PC-3 (cell line): ENCODE measurements around the gene FGF11. TPM values are rescaled to one million over a fixed set of nuclear protein-coding genes. Genes with fewer than 3 reads are reported as not detected.

ENCODE experiments used
- ATAC-seq: fragments of 200-7000 bp; cut with Tn5 transposase; 2 replicates; pipeline ENCODE4 v1.9.1; 2020; ENCODE audit warnings: mild to moderate bottlenecking, moderate library complexity
- BruUV-seq: library from RNA; stranded (reverse); fragments of 400-500 nt; replicated peaks from 2 replicates; lab custom pipeline; 2021; lab: Mats Ljungman, UMichigan
- CTCF ChIA-PET: fragments of 300-600 bp; sonication (Branson Sonifier 250); formaldehyde crosslinking; loops from one replicate; lab custom pipeline; 2022; ENCODE audit warnings: antibody characterized with exemption; lab: Charles Lee
- POLR2A ChIA-PET: fragments of 300-600 bp; sonication (Branson Sonifier 250); formaldehyde crosslinking; loops from one replicate; lab custom pipeline; 2022; ENCODE audit warnings: antibody characterized with exemption; ENCODE audit not compliant: unreplicated experiment; lab: Charles Lee
- DNase-seq: peaks from one replicate; pipeline ENCODE4 v3.0.0-alpha.2; 2015
- H2AFZ ChIP-seq: fragments of 300-600 bp; sonication (generic); 2 replicates; pipeline ENCODE4 v1.6.0; 2016; ENCODE audit warnings: antibody characterized with exemption, low read length
- H3F3A ChIP-seq: fragments of 300-600 bp; sonication (generic); one replicate; pipeline ENCODE4 v1.6.0; 2017; ENCODE audit warnings: antibody characterized with exemption, low read length, control low read depth, mild to moderate bottlenecking; ENCODE audit not compliant: unreplicated experiment
- H3K27ac ChIP-seq: fragments of 300-600 bp; sonication (generic); 2 replicates; pipeline ENCODE4 v1.5.1; 2016; ENCODE audit warnings: mild to moderate bottlenecking, low read length
- H3K27me3 ChIP-seq: fragments of 300-600 bp; sonication (generic); 2 replicates; pipeline ENCODE4 v1.6.1; 2016; ENCODE audit warnings: low read length, mixed read lengths
- H3K36me3 ChIP-seq: fragments of 300-600 bp; sonication (generic); 2 replicates; pipeline ENCODE4 v1.6.1; 2016; ENCODE audit warnings: low read depth, mixed run types, low read length, mixed read lengths
- H3K4me1 ChIP-seq: fragments of 300-600 bp; sonication (generic); 2 replicates; pipeline ENCODE4 v1.5.1; 2016; ENCODE audit warnings: low read length; ENCODE audit not compliant: insufficient read depth
- H3K4me2 ChIP-seq: fragments of 300-600 bp; sonication (generic); 2 replicates; pipeline ENCODE4 v1.6.0; 2016; ENCODE audit warnings: low read length
- H3K4me3 ChIP-seq: fragments of 300-600 bp; sonication (generic); 2 replicates; pipeline ENCODE4 v1.5.1; 2016; ENCODE audit warnings: mild to moderate bottlenecking, low read length, mixed read lengths
- H3K79me2 ChIP-seq: fragments of 300-600 bp; sonication (generic); 2 replicates; pipeline ENCODE4 v1.6.1; 2017; ENCODE audit warnings: low read length, mixed read lengths
- H3K9ac ChIP-seq: fragments of 300-600 bp; sonication (generic); 2 replicates; pipeline ENCODE4 v1.6.0; 2016; ENCODE audit warnings: mild to moderate bottlenecking, low read length
- H3K9me2 ChIP-seq: fragments of 300-600 bp; sonication (generic); replicated peaks from 2 replicates; pipeline ENCODE4 v1.6.1; 2016; ENCODE audit warnings: mixed run types, low read length, mixed read lengths
- H3K9me3 ChIP-seq: fragments of 300-600 bp; sonication (generic); 2 replicates; pipeline ENCODE4 v1.6.1; 2016; ENCODE audit warnings: low read length, mixed read lengths
- H4K20me1 ChIP-seq: fragments of 300-600 bp; sonication (generic); 2 replicates; pipeline ENCODE4 v1.6.1; 2016; ENCODE audit warnings: low read length, mixed read lengths
- EZH2 ChIP-seq: fragments of 300-600 bp; sonication (generic); IDR thresholded peaks from one replicate; pipeline ENCODE4 v1.6.1; 2017; ENCODE audit warnings: antibody characterized with exemption, mild to moderate bottlenecking, low read length; ENCODE audit not compliant: unreplicated experiment
- EZH2phosphoT487 ChIP-seq: fragments of 300-600 bp; sonication (generic); IDR thresholded peaks from 2 replicates; pipeline ENCODE4 v1.6.1; 2018; ENCODE audit warnings: mild to moderate bottlenecking, antibody characterized with exemption, low read length, borderline replicate concordance
- intact Hi-C: fragments of 100-400 bp; cut with micrococcal nuclease; formaldehyde crosslinking; loops from 2 replicates; pipeline ENCODE4 v1.9.0; 2023
- total RNA-seq: library from RNA; depleted of rRNA; stranded (reverse); fragments of >200 nt; gene quantifications from 2 replicates; pipeline ENCODE4 v1.2.3, GENCODE V29; 2014
- TF ChIP-seq, protein P1 (sequence below): fragments of 300-600 bp; sonication (generic); conservative IDR thresholded peaks from 2 replicates; pipeline ENCODE4 v1.5.1; 2017; ENCODE audit warnings: antibody characterized with exemption, low read depth, mild to moderate bottlenecking, low read length

Gene FGF11
- total RNA-seq, 1 experiment from 2014 or later, result 0.69 TPM

DNA sequence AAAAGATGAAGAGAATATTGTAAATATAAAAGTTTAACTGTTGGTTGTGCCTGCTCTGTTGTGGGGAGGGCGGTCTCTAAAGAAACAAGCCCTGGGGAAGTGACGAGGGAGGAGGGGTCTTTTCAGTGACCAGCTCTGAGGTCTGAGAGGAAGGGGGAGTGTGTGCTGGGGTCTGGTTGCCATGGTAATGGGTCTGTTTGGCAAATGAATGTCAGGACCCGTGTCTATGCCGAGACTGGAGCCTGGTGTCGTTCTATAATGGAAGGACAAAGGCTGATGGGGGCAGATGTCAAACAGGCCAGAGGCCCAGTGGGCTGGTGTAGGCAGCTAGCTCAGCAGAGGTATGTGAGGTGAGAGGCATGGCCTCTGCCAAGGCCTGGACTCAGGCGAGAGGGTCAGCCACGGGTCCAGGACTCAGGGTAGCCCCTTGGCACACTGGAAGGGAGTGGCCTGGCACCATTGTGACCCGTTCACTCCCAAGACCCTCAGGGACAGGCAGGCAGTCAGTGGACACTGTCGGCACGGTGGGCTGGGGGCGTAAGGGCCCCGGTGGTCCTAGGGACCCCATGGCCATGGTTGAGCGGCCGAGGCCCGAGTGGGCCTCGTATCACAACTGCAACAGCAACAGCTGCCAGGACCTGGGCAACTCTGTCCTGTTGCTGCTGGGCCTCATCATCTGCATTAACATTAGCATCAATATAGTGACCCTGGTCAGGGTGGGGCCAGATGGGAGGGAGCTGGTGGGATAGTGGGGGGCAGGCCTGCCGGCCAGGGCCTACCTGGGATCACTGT lies 19.3 kb upstream of the FGF11 start, which contains the start of gene SPEM1:
Gene SPEM1, plus strand, starts transcription at position 506 of the 792 bp plus-strand sequence. Its CDS starts 61 bp downstream, at position 567.
- no peaks in the 10 kb centered on the region for H3K9me3 ChIP-seq
- no peak for TF ChIP-seq EZH2phosphoT487
- TF ChIP-seq, protein P1, sequence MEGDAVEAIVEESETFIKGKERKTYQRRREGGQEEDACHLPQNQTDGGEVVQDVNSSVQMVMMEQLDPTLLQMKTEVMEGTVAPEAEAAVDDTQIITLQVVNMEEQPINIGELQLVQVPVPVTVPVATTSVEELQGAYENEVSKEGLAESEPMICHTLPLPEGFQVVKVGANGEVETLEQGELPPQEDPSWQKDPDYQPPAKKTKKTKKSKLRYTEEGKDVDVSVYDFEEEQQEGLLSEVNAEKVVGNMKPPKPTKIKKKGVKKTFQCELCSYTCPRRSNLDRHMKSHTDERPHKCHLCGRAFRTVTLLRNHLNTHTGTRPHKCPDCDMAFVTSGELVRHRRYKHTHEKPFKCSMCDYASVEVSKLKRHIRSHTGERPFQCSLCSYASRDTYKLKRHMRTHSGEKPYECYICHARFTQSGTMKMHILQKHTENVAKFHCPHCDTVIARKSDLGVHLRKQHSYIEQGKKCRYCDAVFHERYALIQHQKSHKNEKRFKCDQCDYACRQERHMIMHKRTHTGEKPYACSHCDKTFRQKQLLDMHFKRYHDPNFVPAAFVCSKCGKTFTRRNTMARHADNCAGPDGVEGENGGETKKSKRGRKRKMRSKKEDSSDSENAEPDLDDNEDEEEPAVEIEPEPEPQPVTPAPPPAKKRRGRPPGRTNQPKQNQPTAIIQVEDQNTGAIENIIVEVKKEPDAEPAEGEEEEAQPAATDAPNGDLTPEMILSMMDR, result no peak
- H3K79me2 ChIP-seq, result no peaks in the 10 kb centered on the region
- H3K36me3 ChIP-seq, result no peaks in the 10 kb centered on the region
- H2AFZ ChIP-seq, result no peak within 1 kb of the TSS
- intact Hi-C loops, result no loop called here
- H4K20me1 ChIP-seq, result no peaks in the 10 kb centered on the region
- CTCF ChIA-PET, result no interaction called here
- no peaks in the 10 kb centered on the region for H3K27me3 ChIP-seq
- no peak for ATAC-seq
- no peaks in the 10 kb centered on the region for H3F3A ChIP-seq
- DNase-seq, result no peak
- POLR2A ChIA-PET, result no interaction called here
- H3K9ac ChIP-seq, result no peak within 1 kb of the TSS
- no peaks in the 10 kb centered on the region for H3K9me2 ChIP-seq
- no peaks in the 10 kb centered on the region for H3K4me1 ChIP-seq
- H3K4me2 ChIP-seq, result no peak within 1 kb of the TSS
- H3K4me3 ChIP-seq, result no peak within 1 kb of the TSS
- no TSS peak for BruUV-seq
- no peak within 1 kb of the TSS for H3K27ac ChIP-seq

DNA sequence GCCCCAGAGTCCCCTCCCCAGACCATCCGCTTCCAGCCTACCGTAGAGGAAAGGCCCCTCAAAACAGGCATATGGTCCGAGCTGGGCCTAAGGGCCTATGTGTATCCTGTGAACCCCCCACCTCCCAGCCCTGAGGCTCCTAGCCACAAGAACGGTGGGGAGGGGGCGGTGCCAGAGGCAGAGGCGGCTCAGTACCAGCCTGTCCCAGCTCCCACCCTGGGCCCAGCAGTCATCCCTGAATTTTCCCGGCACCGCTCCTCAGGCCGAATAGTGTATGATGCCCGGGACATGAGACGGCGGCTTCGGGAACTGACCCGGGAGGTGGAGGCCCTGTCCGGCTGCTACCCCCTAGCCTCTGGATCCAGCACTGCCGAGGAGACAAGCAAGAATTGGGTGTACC lies 18.1 kb upstream of the FGF11 start:
- Histone ChIP-seq H2AFZ (no peak overlapping the region), H3K9me3 (no peaks in the 10 kb centered on the region), H3K4me2 (no peak overlapping the region), H3K4me1 (no peaks in the 10 kb centered on the region), H3F3A (no peaks in the 10 kb centered on the region), H3K27me3 (no peaks in the 10 kb centered on the region), H3K27ac (no peak overlapping the region), H4K20me1 (no peaks in the 10 kb centered on the region), H3K79me2 (no peaks in the 10 kb centered on the region), H3K9me2 (no peaks in the 10 kb centered on the region), H3K36me3 (no peaks in the 10 kb centered on the region), H3K4me3 (no peak overlapping the region), H3K9ac (no peak overlapping the region)
- CTCF ChIA-PET, result no interaction called here
- intact Hi-C loops, result no loop called here
- DNase-seq, result no peak
- no peak for ATAC-seq
- POLR2A ChIA-PET, result no interaction called here
- TF ChIP-seq EZH2 (no peak), EZH2phosphoT487 (no peak)
- TF ChIP-seq, protein P1, result no peak
- BruUV-seq, result no TSS peak

GRCh38 chr17:7423679-7424078 lies 15.6 kb upstream of the FGF11 start:
- no peaks in the 10 kb centered on the region for H3K36me3 ChIP-seq
- H2AFZ ChIP-seq, result no peak overlapping the region
- no peak overlapping the region for H3K27ac ChIP-seq
- ATAC-seq (no peak), DNase-seq (no peak)
- H3K9me2 ChIP-seq, result no peaks in the 10 kb centered on the region
- no TSS peak for BruUV-seq
- CTCF ChIA-PET, result no interaction called here
- H3K9me3 ChIP-seq, result no peaks in the 10 kb centered on the region
- H3F3A ChIP-seq, result no peaks in the 10 kb centered on the region
- no peak overlapping the region for H3K4me2 ChIP-seq
- no peaks in the 10 kb centered on the region for H4K20me1 ChIP-seq
- intact Hi-C loops, result no loop called here
- no peaks in the 10 kb centered on the region for H3K79me2 ChIP-seq
- POLR2A ChIA-PET, result no interaction called here
- no peak overlapping the region for H3K9ac ChIP-seq
- H3K4me3 ChIP-seq, result no peak overlapping the region
- TF ChIP-seq EZH2, result no peak
- TF ChIP-seq, protein P1, result no peak
- no peak for TF ChIP-seq EZH2phosphoT487
- no peaks in the 10 kb centered on the region for H3K27me3 ChIP-seq
- H3K4me1 ChIP-seq, result no peaks in the 10 kb centered on the region
